ENCODE measurements around the gene NRG4.

NRG4 gene

GRCh38 chr15:75927601-75928000 lies 84.6 kb downstream of the NRG4 start:
- no peak for DNase-seq
- Histone ChIP-seq H3K27me3 (ENCODE audit: insufficient read depth, low read depth, severe bottlenecking) (no peaks in the 10 kb centered on the region), H3K27ac (no peak overlapping the region), H3K4me3 (ENCODE audit: low read depth, low read length) (no peak overlapping the region), H3K9me3 (ENCODE audit: severe bottlenecking) (no peaks in the 10 kb centered on the region), H3K36me3 (peaks cover 66% of the 10 kb centered on the region)
- TF ChIP-seq CTCF (IDR thresholded peaks at IDR 0.05; ENCODE audit: low read depth, low read length), result no peak

DNA sequence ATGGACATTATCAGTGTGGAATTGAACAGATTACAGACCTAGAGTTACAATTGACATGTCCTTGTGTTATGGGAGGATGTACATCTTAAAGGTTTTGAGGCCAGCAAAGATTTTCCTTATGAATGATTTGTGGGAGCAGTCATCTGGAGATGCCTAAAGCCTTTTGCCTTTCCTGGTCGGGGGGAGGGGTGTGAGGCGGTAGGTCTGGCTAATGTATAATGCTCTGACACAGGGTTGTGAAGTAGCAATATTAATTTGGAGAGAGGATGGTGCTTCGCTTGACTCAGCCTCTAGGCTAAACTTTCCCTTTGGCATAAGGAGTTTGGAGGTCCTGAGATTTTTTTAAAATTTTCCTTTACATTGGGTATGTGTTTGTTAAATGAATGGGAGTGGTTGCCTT lies 85.3 kb downstream of the NRG4 start:
- H3K27ac ChIP-seq, result no peak overlapping the region
- H3K27me3 ChIP-seq (ENCODE audit: insufficient read depth, low read depth, severe bottlenecking), result no peaks in the 10 kb centered on the region
- no peak for TF ChIP-seq CTCF (IDR thresholded peaks at IDR 0.05; ENCODE audit: low read depth, low read length)
- no peak overlapping the region for H3K4me3 ChIP-seq (ENCODE audit: low read depth, low read length)
- DNase-seq, result no peak
- H3K9me3 ChIP-seq (ENCODE audit: severe bottlenecking), result no peaks in the 10 kb centered on the region
- peaks cover 66% of the 10 kb centered on the region for H3K36me3 ChIP-seq

GRCh38 chr15:75925440-75925839 lies 86.8 kb downstream of the NRG4 start:
- DNase-seq, result no peak
- TF ChIP-seq CTCF (IDR thresholded peaks at IDR 0.05; ENCODE audit: low read depth, low read length), result no peak
- H3K27ac ChIP-seq, result no peak overlapping the region
- H3K4me3 ChIP-seq (ENCODE audit: low read depth, low read length), result no peak overlapping the region
- H3K9me3 ChIP-seq (ENCODE audit: severe bottlenecking), result no peaks in the 10 kb centered on the region
- H3K36me3 ChIP-seq, result peaks cover 65% of the 10 kb centered on the region
- no peaks in the 10 kb centered on the region for H3K27me3 ChIP-seq (ENCODE audit: insufficient read depth, low read depth, severe bottlenecking)

GRCh38 chr15:75924576-75924975 lies 87.6 kb downstream of the NRG4 start:
- no peak overlapping the region for H3K27ac ChIP-seq
- no peak for TF ChIP-seq CTCF (IDR thresholded peaks at IDR 0.05; ENCODE audit: low read depth, low read length)
- H3K9me3 ChIP-seq (ENCODE audit: severe bottlenecking), result no peaks in the 10 kb centered on the region

GRCh38 chr15:75923756-75924155 lies 88.5 kb downstream of the NRG4 start:
- Histone ChIP-seq H3K4me3 (ENCODE audit: low read depth, low read length) (no peak overlapping the region), H3K9me3 (ENCODE audit: severe bottlenecking) (no peaks in the 10 kb centered on the region), H3K27ac (no peak overlapping the region), H3K27me3 (ENCODE audit: insufficient read depth, low read depth, severe bottlenecking) (no peaks in the 10 kb centered on the region), H3K36me3 (peaks cover 63% of the 10 kb centered on the region)
- DNase-seq, result no peak
- no peak for TF ChIP-seq CTCF (IDR thresholded peaks at IDR 0.05; ENCODE audit: low read depth, low read length)

More at GRCh38 chr15:75924576-75924975, 87.6 kb downstream of the NRG4 start:
- no peak for DNase-seq
- Histone ChIP-seq H3K27me3 (ENCODE audit: insufficient read depth, low read depth, severe bottlenecking) (no peaks in the 10 kb centered on the region), H3K36me3 (peaks cover 63% of the 10 kb centered on the region), H3K4me3 (ENCODE audit: low read depth, low read length) (no peak overlapping the region)
